SK-N-SH (cell line): ENCODE measurements around the gene THYN1. TPM values are rescaled to one million over a fixed set of nuclear protein-coding genes. Genes with fewer than 3 reads are reported as not detected.
A peak's percentile ranks its signal among the peaks of the same experiment; 100 is the strongest.

ENCODE experiments used
- CTCF ChIA-PET: fragments of 300-600, 350-600 bp; formaldehyde crosslinking; extraction: SDS; loops from one replicate; lab custom pipeline; 2021; lab: Yijun Ruan, JAX
- POLR2A ChIA-PET: fragments of 350-600 bp; sonication (Branson Sonifier 250); formaldehyde crosslinking; extraction: SDS; loops from one replicate; lab custom pipeline; 2020; ENCODE audit warnings: antibody characterized with exemption, inconsistent platforms; lab: Yijun Ruan, JAX
- DNase-seq: peaks from one replicate; pipeline ENCODE4 v3.0.0; 2012
- H2AFZ ChIP-seq: fragments of 200-600 bp; sonication (generic); 2 replicates; pipeline ENCODE4 v1.8.1; 2016; ENCODE audit warnings: antibody characterized with exemption, mild to moderate bottlenecking, low read depth
- H3F3A ChIP-seq: fragments of 200-600 bp; sonication (generic); replicated peaks from 2 replicates; pipeline ENCODE3; 2016; ENCODE audit warnings: antibody characterized with exemption, mild to moderate bottlenecking; ENCODE audit not compliant: insufficient read depth
- H3K27ac ChIP-seq, 2 experiments: fragments of 200-500 bp in 1 of 2; fragments of 200-600 bp in 1 of 2; sonication (Bioruptor generic) in 1 of 2; sonication (generic), shearing (Covaris generic) in 1 of 2; 2 replicates each; pipeline versions ENCODE4 v1.5.1 to v1.6.1; 2014 to 2016; ENCODE audit warnings: low read depth in 2 of 2, inconsistent platforms in 1 of 2, low read length in 1 of 2, mild to moderate bottlenecking in 1 of 2, mixed read lengths in 1 of 2
- H3K27me3 ChIP-seq: fragments of 200-600 bp; sonication (generic), shearing (Covaris generic); 2 replicates; pipeline ENCODE4 v1.6.1; 2016; ENCODE audit warnings: mixed run types; ENCODE audit not compliant: insufficient read depth
- H3K36me3 ChIP-seq, 2 experiments: fragments of 200-500 bp in 1 of 2; fragments of 200-600 bp in 1 of 2; sonication (Bioruptor generic) in 1 of 2; sonication (generic) in 1 of 2; replicated peaks in 1 of 2; 2 replicates each; pipeline versions ENCODE3 to v1.5.1; 2014 to 2016; ENCODE audit warnings: low read length in 1 of 2, mild to moderate bottlenecking in 1 of 2; ENCODE audit not compliant: insufficient read depth in 2 of 2, control insufficient read depth in 1 of 2
- H3K4me1 ChIP-seq, 2 experiments: fragments of 200-500 bp in 1 of 2; fragments of 200-600 bp in 1 of 2; sonication (Bioruptor generic) in 1 of 2; sonication (generic), shearing (Covaris generic) in 1 of 2; 2 replicates each; pipeline versions ENCODE4 v1.5.1 to v1.6.1; 2014 to 2016; ENCODE audit warnings: low read depth in 1 of 2, low read length in 1 of 2, mixed run types in 1 of 2; ENCODE audit not compliant: insufficient read depth in 2 of 2, control insufficient read depth in 1 of 2
- H3K4me2 ChIP-seq: fragments of 200-600 bp; sonication (generic), shearing (Covaris generic); 2 replicates; pipeline ENCODE4 v1.6.1; 2017; ENCODE audit warnings: mixed run types
- H3K4me3 ChIP-seq, 2 experiments: fragments of 200-500 bp in 1 of 2; fragments of 200-600 bp in 1 of 2; sonication (Bioruptor generic) in 1 of 2; sonication (generic), shearing (Covaris generic) in 1 of 2; 2 replicates each; pipeline versions ENCODE4 v1.5.1 to v1.8.1; 2014 to 2016; ENCODE audit warnings: low read depth in 2 of 2, inconsistent platforms in 1 of 2, low read length in 1 of 2, mild to moderate bottlenecking in 1 of 2, mixed read lengths in 1 of 2, moderate library complexity in 1 of 2
- H3K79me2 ChIP-seq: fragments of 200-600 bp; sonication (generic); 2 replicates; pipeline ENCODE4 v1.8.1; 2017; ENCODE audit warnings: mild to moderate bottlenecking; ENCODE audit not compliant: insufficient read depth
- H3K9ac ChIP-seq: fragments of 200-600 bp; sonication (generic); 2 replicates; pipeline ENCODE4 v1.6.1; 2017; ENCODE audit warnings: mixed run types
- H3K9me2 ChIP-seq: fragments of 200-600 bp; sonication (generic); 2 replicates; pipeline ENCODE4 v1.6.1; 2017; ENCODE audit warnings: mixed run types
- H3K9me3 ChIP-seq: fragments of 200-600 bp; sonication (generic); 2 replicates; pipeline ENCODE4 v1.6.1; 2017; ENCODE audit warnings: mixed run types, mild to moderate bottlenecking, moderate library complexity
- H4K20me1 ChIP-seq: fragments of 200-600 bp; sonication (generic); 2 replicates; pipeline ENCODE4 v1.6.1; 2017; ENCODE audit warnings: mild to moderate bottlenecking, mixed run types; ENCODE audit not compliant: insufficient read depth
- CHD2 ChIP-seq: fragments of 150-350 bp; IDR thresholded peaks from 2 replicates; pipeline ENCODE4 v1.6.1; 2018; ENCODE audit warnings: low read length; ENCODE audit not compliant: partially characterized antibody
- EP300 ChIP-seq, 2 experiments: IDR thresholded peaks; 2 replicates each; pipeline versions ENCODE4 v1.4.0 to v1.6.1; 2012; ENCODE audit warnings: borderline replicate concordance in 1 of 2, low read depth in 1 of 2, low read length in 1 of 2
- EZH2phosphoT487 ChIP-seq: fragments of 200-600 bp; sonication (generic); IDR thresholded peaks from 2 replicates; pipeline ENCODE4 v1.6.1; 2017; ENCODE audit warnings: low read depth, mixed run types, mild to moderate bottlenecking, antibody characterized with exemption, moderate library complexity, borderline replicate concordance
- FOXJ3 ChIP-seq: sonication (generic); formaldehyde crosslinking; IDR thresholded peaks from 2 replicates; pipeline ENCODE4 v1.5.1; 2020; ENCODE audit warnings: mild to moderate bottlenecking, missing genetic modification reagents
- FOXM1 ChIP-seq: IDR thresholded peaks from 2 replicates; pipeline ENCODE4 v1.4.0; 2012; ENCODE audit warnings: low read depth, mild to moderate bottlenecking
- GABPA ChIP-seq: IDR thresholded peaks from 2 replicates; pipeline ENCODE4 v1.4.0; 2012; ENCODE audit warnings: low read depth, mild to moderate bottlenecking
- GATA2 ChIP-seq: sonication (generic); formaldehyde crosslinking; IDR thresholded peaks from 2 replicates; pipeline ENCODE4 v1.5.0; 2020; ENCODE audit warnings: mild to moderate bottlenecking, missing genetic modification reagents
- JUND ChIP-seq: IDR thresholded peaks from 2 replicates; pipeline ENCODE4 v1.4.0; 2012
- MEF2A ChIP-seq: IDR thresholded peaks from 2 replicates; pipeline ENCODE4 v1.4.0; 2012; ENCODE audit warnings: low read depth, borderline replicate concordance
- MXI1 ChIP-seq: IDR thresholded peaks from 2 replicates; pipeline ENCODE4 v1.6.1; 2012; ENCODE audit warnings: mild to moderate bottlenecking, low read depth, low read length, improper control_type of control experiment
- NFIC ChIP-seq: IDR thresholded peaks from 2 replicates; pipeline ENCODE4 v1.4.0; 2012; ENCODE audit warnings: borderline replicate concordance
- NRF1 ChIP-seq: IDR thresholded peaks from 2 replicates; pipeline ENCODE4 v1.6.1; 2012; ENCODE audit warnings: low read depth, mild to moderate bottlenecking, low read length
- POLR2AphosphoS5 ChIP-seq: IDR thresholded peaks from 2 replicates; pipeline ENCODE4 v1.6.1; 2012; ENCODE audit warnings: low read depth, low read length
- RAD21 ChIP-seq: IDR thresholded peaks from 2 replicates; pipeline ENCODE4 v1.6.1; 2012; ENCODE audit warnings: mild to moderate bottlenecking, low read length
- RCOR1 ChIP-seq: fragments of 150-350 bp; IDR thresholded peaks from 2 replicates; pipeline ENCODE4 v1.6.1; 2017; ENCODE audit warnings: antibody characterized with exemption, low read length
- RFX5 ChIP-seq: IDR thresholded peaks from 2 replicates; pipeline ENCODE4 v1.6.1; 2012; ENCODE audit warnings: mild to moderate bottlenecking, improper control_type of control experiment, low read length
- RXRA ChIP-seq: IDR thresholded peaks from 2 replicates; pipeline ENCODE4 v1.4.0; 2012; ENCODE audit warnings: low read depth, mild to moderate bottlenecking, borderline replicate concordance
- SIN3A ChIP-seq: IDR thresholded peaks from 2 replicates; pipeline ENCODE4 v1.6.1; 2012; ENCODE audit warnings: low read depth, mild to moderate bottlenecking, low read length, moderate library complexity, borderline replicate concordance
- SMC3 ChIP-seq: IDR thresholded peaks from 2 replicates; pipeline ENCODE4 v1.6.1; 2012; ENCODE audit warnings: low read depth, low read length, improper control_type of control experiment
- TAF1 ChIP-seq: IDR thresholded peaks from 2 replicates; pipeline ENCODE4 v1.6.1; 2012; ENCODE audit warnings: low read depth, mild to moderate bottlenecking, low read length, moderate library complexity, borderline replicate concordance
- TCF12 ChIP-seq: IDR thresholded peaks from 2 replicates; pipeline ENCODE4 v1.4.0; 2012
- TEAD4 ChIP-seq: IDR thresholded peaks from 2 replicates; pipeline ENCODE4 v1.4.0; 2012; ENCODE audit warnings: mild to moderate bottlenecking, borderline replicate concordance; ENCODE audit not compliant: insufficient read depth
- WGBS: methylation state at CpG from one replicate; pipeline ENCODE4 v1.1.6; 2017; ENCODE audit warnings: low lambda C conversion rate; 5-methylcytosine and 5-hydroxymethylcytosine counted together
- polyA plus RNA-seq, 3 experiments: library from polyadenylated mRNA; depleted of rRNA; stranded (reverse); fragments of >200 nt; gene quantifications; 2 replicates each; pipeline ENCODE4 v1.2.3, GENCODE V29; 2012
- TF ChIP-seq, protein P1 (sequence below): IDR thresholded peaks from 2 replicates; pipeline ENCODE4 v1.4.0; 2012; ENCODE audit warnings: low read depth, borderline replicate concordance
- TF ChIP-seq, protein P2 (sequence below): IDR thresholded peaks from 2 replicates; pipeline ENCODE4 v1.6.1; 2012; ENCODE audit warnings: mild to moderate bottlenecking, low read depth, low read length, moderate library complexity
- TF ChIP-seq, protein P3 (sequence below): IDR thresholded peaks from 2 replicates; pipeline ENCODE4; 2012
- TF ChIP-seq, protein P4 (sequence below): fragments of 150-350 bp; IDR thresholded peaks from 2 replicates; pipeline ENCODE4 v1.6.1; 2016; ENCODE audit warnings: mild to moderate bottlenecking, low read depth, low read length
- TF ChIP-seq, protein P5 (sequence below): IDR thresholded peaks from 2 replicates; pipeline ENCODE4 v1.4.0; 2012; ENCODE audit warnings: low read depth

Gene THYN1
- polyA plus RNA-seq, 1 of the 3 experiments (the other 2 are of a cell fraction) = 61.8 TPM

DNA sequence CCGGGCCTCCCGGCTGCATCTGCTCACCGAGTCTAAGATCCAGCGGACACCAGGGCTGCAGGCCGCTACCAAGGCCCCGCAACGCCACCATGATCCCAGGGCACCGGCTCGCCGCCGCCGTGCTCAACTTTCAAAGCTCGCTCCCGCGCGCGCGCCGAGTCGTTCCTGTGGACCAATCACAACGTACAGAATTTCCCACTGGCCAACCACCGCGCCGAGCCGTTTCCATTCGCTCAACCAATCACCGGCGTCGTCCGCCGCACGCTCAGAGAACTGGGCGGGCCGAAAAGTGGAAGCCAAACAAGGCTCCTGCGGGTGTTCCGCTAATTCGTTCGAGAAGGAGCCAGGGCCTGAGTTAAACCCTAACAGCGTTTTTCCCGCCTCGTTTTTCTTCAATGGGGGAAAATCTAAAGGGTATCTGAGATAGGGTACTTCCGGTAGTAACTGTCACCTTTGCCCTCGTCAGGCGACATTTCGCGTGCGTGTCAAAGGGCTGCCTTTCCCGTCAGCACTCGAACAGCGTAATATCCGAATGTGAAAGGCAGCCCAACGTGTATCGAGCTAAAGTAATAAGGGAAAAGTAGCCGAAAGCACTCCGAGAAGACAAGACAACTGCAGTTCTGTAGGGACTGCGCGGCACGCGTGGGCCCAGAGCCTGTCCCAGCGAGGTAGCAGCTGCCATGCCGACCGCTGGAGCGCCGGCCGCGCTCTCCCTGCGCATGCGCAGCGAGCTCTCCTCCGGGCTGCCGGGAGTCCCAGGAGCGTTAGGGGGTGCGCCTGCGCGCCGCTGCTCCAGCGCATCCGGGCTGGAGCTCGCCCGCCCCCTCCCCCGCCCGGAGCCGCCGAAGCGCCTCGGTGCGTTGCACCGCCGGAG lies 29.1 kb downstream of the THYN1 start, which contains the start of the genes NCAPD3 and VPS26B:
NCAPD3 (minus strand) TSS at position 132 of the 874 bp plus-strand sequence; CDS start at position 91, 41 bp downstream.
VPS26B (plus strand) TSS at position 836 of the 874 bp plus-strand sequence. CDS start 452 bp downstream, outside the sequence.
- Histone ChIP-seq H3K9me3 (no peaks in the 10 kb centered on the region), H3K4me2 (peak within 1 kb of the TSS; percentile 88), H3K27ac (peak within 1 kb of the TSS; percentile 85 to 95), H2AFZ (peak within 1 kb of the TSS; percentile 94), H4K20me1 (peaks cover 12% of the 10 kb centered on the region), H3K9ac (peak within 1 kb of the TSS; percentile 78), H3F3A (no peaks in the 10 kb centered on the region), H3K4me1 (peaks cover 6 to 32% of the 10 kb centered on the region in 2 experiments; a peak in 3 of 4 replicates), H3K9me2 (no peaks in the 10 kb centered on the region), H3K4me3 (peak within 1 kb of the TSS; percentile 79 to 94), H3K36me3 (peaks cover 16 to 23% of the 10 kb centered on the region in 2 experiments), H3K79me2 (peaks cover 80% of the 10 kb centered on the region), H3K27me3 (no peaks in the 10 kb centered on the region)
- CTCF ChIA-PET = interaction anchor here (0.6 to 2.9 kb wide), 6 partner anchors 11 to 178 kb away, joined by 3 to 13 read pairs (median 4); partner anchors contain the start of gene GLB1L3
- POLR2A ChIA-PET = interaction anchor here (0.6 to 1.2 kb wide), 8 partner anchors 8 to 156 kb away, joined by 3 to 7 read pairs (median 3); partner anchors contain the start of gene ACAD8
- under 1% methylated on average over 35 of the region's 89 CpGs for WGBS
- peak; percentile 99 for DNase-seq
- TF ChIP-seq, protein P1, sequence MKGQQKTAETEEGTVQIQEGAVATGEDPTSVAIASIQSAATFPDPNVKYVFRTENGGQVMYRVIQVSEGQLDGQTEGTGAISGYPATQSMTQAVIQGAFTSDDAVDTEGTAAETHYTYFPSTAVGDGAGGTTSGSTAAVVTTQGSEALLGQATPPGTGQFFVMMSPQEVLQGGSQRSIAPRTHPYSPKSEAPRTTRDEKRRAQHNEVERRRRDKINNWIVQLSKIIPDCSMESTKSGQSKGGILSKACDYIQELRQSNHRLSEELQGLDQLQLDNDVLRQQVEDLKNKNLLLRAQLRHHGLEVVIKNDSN = no peak
- TF ChIP-seq SIN3A = peak; percentile 84; the same call in 1 of the 2 replicates
- peak; percentile 27 for TF ChIP-seq CHD2
- TF ChIP-seq MXI1 = peak; percentile 93
- no peak for TF ChIP-seq NFIC
- TF ChIP-seq FOXJ3 (CRISPR knock-in tag) = no peak
- no peak for TF ChIP-seq JUND
- no peak for TF ChIP-seq GATA2 (CRISPR knock-in tag)
- no peak for TF ChIP-seq SMC3
- TF ChIP-seq TEAD4 = no peak
- TF ChIP-seq FOXM1 = 0 out of 2 replicates have a peak, but pooled peaks have one; percentile 17
- TF ChIP-seq RFX5 = peak; percentile 70
- TF ChIP-seq EP300 (IDR thresholded peaks at IDR 0.05; ENCODE audit: borderline replicate concordance in 1 of 2, low read depth in 1 of 2, low read length in 1 of 2) = peak in 1 of 2 experiments; percentile 5; a peak in 1 of 4 replicates
- no peak for TF ChIP-seq MEF2A
- TF ChIP-seq NRF1 = peak; percentile 100
- peak; percentile 41 for TF ChIP-seq GABPA
- peak; percentile 75 for TF ChIP-seq TAF1
- peak; percentile 76 for TF ChIP-seq POLR2AphosphoS5
- no peak for TF ChIP-seq RAD21
- TF ChIP-seq, protein P2, sequence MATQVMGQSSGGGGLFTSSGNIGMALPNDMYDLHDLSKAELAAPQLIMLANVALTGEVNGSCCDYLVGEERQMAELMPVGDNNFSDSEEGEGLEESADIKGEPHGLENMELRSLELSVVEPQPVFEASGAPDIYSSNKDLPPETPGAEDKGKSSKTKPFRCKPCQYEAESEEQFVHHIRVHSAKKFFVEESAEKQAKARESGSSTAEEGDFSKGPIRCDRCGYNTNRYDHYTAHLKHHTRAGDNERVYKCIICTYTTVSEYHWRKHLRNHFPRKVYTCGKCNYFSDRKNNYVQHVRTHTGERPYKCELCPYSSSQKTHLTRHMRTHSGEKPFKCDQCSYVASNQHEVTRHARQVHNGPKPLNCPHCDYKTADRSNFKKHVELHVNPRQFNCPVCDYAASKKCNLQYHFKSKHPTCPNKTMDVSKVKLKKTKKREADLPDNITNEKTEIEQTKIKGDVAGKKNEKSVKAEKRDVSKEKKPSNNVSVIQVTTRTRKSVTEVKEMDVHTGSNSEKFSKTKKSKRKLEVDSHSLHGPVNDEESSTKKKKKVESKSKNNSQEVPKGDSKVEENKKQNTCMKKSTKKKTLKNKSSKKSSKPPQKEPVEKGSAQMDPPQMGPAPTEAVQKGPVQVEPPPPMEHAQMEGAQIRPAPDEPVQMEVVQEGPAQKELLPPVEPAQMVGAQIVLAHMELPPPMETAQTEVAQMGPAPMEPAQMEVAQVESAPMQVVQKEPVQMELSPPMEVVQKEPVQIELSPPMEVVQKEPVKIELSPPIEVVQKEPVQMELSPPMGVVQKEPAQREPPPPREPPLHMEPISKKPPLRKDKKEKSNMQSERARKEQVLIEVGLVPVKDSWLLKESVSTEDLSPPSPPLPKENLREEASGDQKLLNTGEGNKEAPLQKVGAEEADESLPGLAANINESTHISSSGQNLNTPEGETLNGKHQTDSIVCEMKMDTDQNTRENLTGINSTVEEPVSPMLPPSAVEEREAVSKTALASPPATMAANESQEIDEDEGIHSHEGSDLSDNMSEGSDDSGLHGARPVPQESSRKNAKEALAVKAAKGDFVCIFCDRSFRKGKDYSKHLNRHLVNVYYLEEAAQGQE = no peak
- no peak for TF ChIP-seq RCOR1
- TF ChIP-seq RXRA = no peak
- TF ChIP-seq, protein P3, sequence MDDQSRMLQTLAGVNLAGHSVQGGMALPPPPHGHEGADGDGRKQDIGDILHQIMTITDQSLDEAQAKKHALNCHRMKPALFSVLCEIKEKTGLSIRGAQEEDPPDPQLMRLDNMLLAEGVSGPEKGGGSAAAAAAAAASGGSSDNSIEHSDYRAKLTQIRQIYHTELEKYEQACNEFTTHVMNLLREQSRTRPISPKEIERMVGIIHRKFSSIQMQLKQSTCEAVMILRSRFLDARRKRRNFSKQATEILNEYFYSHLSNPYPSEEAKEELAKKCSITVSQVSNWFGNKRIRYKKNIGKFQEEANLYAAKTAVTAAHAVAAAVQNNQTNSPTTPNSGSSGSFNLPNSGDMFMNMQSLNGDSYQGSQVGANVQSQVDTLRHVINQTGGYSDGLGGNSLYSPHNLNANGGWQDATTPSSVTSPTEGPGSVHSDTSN = peak; percentile 16
- TF ChIP-seq EZH2phosphoT487 = no peak
- no peak; the same call in 1 of the 2 replicates for TF ChIP-seq TCF12
- TF ChIP-seq, protein P4, sequence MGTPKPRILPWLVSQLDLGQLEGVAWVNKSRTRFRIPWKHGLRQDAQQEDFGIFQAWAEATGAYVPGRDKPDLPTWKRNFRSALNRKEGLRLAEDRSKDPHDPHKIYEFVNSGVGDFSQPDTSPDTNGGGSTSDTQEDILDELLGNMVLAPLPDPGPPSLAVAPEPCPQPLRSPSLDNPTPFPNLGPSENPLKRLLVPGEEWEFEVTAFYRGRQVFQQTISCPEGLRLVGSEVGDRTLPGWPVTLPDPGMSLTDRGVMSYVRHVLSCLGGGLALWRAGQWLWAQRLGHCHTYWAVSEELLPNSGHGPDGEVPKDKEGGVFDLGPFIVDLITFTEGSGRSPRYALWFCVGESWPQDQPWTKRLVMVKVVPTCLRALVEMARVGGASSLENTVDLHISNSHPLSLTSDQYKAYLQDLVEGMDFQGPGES = peak; percentile 65
- TF ChIP-seq, protein P5, sequence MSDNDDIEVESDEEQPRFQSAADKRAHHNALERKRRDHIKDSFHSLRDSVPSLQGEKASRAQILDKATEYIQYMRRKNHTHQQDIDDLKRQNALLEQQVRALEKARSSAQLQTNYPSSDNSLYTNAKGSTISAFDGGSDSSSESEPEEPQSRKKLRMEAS = peak; percentile 78; the same call in 1 of the 2 replicates
